Stimulated activated CD4-positive, alpha-beta T cell treated with anti-CD3 and anti-CD28 coated beads, Interleukin-1b, Interleukin-23, amount 100 ng/mL, for 48 hours (primary cell): ENCODE measurements around the gene UGT1A4.

Source experiments
- DNase-seq: peaks from one replicate; pipeline ENCODE4 v3.0.0-alpha.2; 2020

UGT1A4 gene

DNA sequence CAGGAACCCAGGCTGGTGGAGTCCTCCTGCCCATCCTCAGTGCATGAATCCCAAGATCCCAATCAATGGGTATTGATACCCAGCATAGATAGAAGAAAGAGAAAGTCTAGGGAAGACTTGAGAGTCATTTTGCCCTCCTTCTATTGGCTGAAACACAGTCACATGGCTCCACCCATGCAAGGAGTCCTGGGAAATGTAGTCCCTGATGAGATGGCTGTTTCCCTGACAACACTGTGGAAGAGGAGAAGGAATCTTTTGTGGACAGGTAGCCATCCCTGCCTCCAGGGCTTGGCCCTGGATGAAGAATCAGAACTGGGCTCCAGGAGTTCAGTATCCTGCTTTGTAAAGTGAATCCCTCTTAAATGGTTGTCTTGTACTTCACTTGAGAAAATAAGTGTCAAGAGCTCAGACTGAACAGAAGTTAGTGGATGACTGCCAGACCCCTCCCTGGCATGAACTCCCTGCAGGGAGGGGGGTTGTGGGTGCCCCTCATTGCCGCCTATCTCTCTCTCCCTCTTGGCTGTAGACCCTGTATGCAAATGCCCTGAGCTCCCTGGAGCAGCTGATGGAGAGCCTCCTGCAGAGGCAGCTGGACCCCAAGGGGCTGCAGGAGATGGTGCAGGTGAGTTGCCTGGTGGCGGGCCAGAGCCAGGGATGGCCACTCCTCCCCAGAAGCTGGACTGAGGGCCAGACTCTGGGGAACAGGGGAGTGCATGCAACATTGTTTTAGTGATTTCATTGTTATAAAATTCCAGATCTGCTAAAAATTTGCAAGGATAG, 95.7 kb downstream of the UGT1A4 start:
- no peak for DNase-seq

DNA sequence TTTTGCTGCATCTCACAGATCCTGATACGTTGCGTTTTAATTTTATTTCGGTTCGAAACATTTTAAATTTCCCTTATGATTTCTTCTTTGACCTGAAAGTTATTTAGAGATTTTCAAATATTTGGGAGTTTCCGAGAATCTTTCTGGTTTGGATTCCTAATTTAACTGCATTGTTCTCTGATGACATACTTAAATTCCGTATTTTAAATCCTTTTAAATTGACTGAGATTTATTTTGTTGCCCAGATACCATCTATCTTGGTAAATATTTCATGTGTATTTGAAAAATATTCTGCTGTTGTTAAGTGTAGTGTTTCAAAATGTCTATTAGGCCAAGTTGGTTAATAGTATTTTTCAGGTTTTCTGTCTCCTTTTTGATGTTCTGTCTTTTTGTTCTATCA, 97.3 kb downstream of the UGT1A4 start:
- no peak for DNase-seq

DNA sequence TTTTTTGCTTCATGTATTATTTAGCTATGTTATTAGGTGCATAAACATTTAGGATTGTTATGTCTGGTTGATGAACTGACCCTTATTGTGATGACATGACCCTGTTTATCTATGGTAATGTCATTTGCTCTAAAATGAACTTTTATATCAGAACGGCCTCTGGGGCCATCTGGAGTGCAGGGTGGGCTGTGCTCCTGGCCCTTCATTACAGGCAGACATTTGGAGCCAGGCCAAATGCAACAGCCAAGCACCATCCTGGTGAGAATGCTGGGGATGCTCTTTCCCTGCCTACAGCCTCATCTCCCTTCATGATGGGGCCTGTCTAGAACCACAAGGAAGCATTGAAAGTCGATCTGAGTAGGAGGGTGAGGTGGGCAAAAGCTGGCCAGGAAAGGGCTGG, 97.8 kb downstream of the UGT1A4 start:
- no peak for DNase-seq

DNA sequence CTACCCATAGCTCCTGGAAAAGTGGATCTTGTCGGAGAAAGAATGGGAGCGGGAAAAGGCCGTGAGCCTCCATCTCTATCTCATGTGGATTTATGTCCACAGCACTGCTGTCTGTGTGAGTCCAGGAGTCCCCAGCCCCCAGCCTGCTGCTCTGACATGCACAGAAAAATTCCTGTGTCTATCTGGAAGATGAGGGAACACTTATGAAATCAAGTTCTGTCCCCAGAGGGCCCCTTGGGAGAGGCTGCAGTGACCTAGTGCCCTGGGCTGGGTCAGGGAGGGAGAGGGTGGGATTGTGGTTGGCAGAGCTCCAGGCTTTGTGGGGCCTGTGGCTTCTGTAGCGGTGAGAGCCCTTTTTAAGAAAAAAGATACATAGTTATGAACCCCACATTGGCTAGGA, 98.2 kb downstream of the UGT1A4 start:
- DNase-seq, result no peak

DNA sequence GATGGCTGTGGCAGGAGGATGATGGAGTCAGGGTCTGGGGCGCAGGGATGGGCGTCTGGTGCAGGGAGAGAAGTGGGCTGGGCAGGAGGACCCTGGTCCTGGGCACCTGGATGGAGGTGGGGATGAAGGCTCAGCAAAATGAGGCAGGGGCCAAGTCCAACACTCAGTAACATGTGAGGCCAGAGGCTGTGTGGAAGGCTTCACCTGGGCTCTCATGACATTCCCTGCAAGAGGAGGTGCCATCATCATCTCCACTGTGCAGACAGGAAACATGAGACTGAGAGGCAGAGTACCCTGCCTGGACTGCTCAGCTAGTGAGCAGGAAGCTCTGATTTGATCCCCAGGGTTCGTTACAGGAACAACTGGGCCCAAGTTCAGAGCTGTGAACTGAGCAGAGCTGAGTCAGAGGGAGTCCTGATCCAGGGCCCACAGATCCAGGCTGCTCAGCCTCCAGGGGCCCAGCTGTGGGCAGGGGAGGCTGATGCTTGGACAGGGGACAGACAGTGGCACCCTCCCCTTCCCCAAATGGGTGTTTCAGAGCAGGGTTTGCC, 98.9 kb downstream of the UGT1A4 start:
- DNase-seq, result no peak

DNA sequence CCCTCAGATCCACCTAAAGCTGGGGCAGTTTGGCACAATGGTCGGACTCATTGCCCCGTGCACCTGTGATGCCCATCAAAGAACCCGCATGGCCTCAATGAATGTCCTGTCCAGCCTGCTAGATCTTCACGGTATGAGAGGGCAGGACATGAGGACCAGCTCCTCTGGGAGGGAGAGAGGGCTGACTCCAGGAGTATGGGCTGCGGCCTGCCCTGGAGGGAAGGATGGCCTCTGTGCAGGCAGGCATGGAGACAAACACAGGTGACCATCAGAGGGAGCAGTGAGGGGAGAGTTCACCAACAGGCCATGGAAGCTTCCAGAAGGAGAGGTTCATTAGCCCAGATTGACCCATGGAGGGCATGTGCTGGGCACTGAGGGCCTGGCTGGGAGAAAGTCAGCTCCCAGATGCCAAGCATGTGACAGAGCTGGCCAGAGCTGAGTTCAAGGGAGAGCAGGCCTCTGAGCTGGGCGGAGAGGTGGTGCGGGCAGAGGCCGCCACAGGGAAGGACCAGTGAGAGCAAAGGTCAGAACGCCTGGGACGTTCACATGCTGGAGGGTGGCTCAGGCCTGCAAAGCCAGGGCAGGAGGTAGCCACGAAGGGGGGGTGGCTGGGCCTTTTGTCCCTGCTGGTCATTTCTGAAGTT, 99.6 kb downstream of the UGT1A4 start:
- no peak for DNase-seq

DNA sequence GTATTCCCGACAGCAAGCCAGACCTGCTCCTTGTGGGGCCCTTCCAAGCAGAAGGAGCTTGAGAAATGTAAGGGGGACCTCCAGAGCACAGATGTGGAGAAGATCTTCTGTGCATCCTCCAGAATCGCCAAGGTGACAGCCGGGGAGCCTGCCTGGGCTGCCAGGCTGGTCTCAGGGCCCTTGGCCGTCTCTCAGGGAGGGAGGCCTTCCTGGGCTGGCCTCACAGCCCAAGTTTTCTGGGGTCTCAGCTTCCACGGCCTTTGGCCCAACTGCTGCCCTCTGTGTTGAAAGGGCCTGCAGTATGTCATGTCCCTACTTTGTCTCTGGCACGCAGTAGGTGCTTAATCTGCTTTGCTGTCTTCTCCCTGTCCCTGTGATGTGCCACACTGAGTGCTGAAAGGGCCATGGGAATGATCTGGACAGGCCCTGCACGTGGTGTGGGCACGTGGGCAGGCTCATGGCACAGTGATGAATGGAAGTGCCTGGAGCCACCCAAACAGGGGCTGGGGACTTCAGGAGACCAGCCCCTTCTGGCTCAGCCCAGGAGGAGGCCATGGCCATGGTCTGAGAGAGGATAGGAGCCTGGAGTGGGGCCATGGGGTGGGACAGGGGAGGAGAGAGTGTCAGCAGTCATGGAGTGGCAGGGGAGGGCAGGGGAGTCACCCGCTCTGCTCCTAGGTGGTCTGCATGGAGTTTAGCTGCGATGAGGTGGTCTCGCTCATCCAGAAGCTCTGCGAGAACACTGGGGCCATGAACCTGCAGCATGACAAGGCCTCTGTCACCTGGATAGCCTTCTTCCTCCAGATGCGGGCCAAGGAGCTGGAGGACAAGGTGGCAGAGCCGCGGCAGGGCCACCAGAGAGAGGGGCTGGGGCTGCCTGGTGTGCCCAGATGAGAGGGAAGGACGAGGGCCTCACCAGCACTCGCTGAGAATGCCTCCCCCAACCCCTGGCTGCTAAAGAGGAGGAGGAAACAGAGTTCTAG, 100.4 kb downstream of the UGT1A4 start:
- no peak for DNase-seq

DNA sequence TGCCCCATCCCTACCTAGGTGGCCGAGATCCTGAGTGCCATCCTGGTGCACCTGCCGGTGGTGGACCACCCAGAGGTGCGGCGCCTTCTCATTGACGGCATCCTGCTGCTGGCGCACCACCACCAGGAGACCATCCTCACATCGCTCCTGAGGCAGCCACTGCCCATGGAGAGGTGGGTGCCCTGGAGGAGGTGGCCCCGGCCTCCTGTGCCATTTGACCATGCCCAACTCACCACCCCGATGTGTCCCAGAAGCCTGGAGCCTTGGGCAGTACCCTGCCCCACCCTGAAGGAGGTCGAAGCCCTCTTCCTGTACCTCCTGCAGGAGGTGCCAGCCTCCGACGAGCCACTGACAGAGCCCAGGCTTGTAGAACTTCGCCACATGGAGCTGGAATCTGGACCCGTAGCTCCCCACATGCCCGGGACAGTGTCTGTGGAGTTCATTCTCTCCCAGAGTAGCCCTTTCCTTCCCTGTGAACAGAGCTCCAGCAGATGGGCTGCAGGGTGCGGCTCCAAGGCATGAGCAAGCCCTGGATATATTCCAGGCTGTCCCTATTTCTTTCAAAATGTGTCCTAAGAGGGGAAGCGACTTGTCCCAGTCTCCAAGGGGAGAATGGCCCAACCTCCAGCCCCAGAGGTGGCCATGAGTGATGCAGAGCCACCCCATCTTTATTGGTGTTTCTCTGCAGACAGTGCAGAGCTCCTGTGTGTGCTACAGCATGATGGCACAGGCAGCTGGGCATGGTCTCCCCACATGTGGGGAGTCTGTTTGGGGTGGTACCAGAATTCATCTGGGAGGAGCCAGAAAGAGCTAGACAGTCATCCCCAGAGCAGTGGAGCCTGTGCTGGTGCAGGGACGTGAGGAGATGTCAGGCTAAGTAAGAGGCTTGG, 101.6 kb downstream of the UGT1A4 start:
- no peak for DNase-seq

DNA sequence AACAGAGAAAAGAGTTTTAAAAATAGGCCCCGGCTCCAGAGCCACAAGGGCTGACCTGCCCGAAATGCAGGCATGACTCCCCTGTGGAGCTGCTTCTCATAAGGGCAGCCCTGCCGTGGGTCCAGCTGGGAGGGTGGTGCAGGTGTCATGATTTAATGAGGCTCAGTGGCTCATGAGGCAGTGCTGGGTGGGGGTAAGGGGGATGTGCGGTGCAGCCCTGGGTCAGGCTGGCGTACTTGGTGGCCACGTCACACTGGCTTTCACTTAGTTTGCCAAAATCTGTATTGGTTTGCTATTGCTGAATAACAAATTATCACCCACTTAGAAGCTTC, 102.2 kb downstream of the UGT1A4 start:
- no peak for DNase-seq

DNA sequence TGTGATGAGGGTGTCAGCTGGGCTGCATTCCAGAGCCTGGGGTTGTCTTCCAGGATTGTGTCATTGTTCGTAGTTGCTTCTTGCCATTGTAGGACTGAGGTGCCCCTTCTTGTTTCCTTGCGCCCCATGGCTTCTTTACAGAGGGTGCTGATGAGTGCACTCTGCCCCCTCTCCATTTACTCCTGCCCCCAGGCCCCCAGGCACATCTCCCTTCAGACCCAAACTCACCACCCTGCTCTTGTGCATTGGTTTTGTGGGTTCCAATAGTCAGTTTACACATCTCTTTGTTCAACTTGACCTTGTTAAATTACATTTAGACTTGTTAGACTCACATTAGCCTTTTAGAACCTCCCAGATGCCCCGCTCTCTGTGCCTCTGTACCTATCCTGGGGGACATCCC, 102.7 kb downstream of the UGT1A4 start:
- no peak for DNase-seq

DNA sequence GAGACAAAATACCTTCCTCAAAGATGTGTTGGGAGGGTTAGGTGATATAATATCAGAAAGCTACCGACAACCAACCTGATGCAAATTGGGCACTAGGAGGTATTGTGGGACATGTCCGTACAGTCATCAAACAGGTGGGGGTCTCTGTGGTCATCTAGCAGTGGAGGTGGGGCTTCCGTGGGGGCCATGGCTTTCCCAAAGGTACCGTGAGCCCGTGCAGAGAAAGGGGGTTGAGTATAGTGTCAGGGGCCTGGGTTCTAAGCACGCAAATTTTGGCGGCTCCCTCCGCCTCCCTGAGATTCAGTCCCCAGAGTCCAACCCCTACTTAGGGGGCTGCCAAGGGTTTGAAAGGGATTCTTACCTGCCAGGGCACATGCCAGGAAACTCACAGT, 103.2 kb downstream of the UGT1A4 start:
- DNase-seq, result no peak

DNA sequence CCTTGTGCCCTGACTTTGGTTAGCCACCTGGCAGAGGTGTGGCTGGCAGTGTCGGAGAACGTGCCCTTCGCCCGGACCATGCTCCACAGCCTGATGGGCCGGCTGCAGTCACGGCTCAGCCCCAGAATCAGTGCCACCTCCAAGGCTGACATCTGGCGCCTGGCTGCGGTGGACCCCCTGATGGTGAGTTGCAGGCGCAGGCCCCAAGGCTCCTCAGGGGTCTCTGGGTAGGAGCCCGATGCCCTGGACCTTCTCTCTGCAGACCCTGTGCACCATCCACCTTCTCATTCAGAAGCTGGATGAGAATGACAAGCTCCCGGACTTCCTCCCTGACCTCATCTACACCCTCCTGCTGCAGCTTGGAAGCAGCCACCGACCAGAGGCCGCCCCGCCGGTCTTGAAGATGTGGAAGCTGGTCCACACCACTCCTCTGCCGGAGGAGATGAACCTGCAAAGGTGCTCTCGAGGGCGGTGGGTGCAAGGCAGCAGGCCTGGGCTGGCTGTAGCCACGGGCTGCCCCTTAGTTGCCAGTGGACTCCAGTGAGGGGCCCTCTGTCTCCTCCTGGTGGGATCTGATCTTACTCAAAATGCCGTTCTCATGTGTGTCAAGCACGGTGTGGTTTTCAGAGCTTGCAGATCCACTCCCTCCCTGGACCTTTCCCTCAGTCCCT, 103.7 kb downstream of the UGT1A4 start:
- no peak for DNase-seq
